SKM-1 treated with dmso at 0.1 percent for 144 hours (cell line): Measurements from ENCODE around the gene CHD6.

Experiments used
- DNase-seq: peaks from one replicate; lab custom pipeline; 2025; ENCODE audit not compliant: unreplicated experiment; lab: John Stamatoyannopoulos, UW

CHD6 gene

DNA sequence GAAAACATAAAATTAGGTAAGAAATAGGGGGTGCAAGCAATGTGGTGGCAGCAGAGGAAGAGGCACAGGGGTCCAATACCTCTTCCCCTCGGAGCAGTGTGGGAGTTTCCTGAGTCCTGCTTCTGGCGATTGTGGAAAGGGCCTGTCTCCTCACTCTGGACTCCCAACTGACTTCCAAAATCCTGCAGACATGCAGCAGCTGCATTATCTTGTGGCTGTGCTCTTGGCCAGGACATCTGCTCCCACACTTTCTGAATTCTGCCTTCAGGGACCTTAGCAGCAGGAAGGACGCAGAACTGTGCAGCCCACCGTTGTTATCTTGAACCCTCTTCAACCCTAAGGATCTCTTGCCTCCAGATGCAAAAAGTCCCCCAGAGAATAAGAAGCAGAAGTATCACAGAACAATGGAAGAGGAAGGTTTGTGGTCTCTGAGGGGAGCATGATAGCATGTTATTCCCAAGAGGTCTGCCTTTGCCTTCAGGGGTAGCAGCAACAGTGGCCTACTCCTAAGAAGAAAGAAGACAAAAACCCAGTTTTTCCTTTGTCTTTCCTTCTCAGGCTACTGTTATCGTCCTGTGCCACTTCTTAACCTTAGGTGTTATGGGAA is 149.1 kb downstream of the CHD6 start:
- no peak for DNase-seq

DNA sequence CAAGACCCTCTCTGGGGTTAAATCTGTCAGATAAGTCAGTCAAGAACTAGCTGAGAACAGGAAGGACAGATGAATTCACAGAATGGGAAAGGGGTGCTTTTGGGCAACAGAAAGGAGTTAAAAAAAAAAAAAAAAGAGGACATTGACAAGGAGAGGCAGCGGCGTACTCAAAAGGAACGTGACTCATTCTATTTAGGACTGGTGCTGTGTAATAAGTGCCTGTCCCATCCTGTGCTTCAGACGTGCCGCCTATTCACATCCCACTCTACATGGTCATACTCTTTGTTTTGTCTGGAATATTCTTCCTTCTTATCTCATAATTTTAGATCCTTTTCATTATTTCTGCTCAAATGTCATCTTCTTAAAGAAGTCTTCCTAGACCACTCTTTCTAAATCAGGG is 150.5 kb downstream of the CHD6 start:
- no peak for DNase-seq

DNA sequence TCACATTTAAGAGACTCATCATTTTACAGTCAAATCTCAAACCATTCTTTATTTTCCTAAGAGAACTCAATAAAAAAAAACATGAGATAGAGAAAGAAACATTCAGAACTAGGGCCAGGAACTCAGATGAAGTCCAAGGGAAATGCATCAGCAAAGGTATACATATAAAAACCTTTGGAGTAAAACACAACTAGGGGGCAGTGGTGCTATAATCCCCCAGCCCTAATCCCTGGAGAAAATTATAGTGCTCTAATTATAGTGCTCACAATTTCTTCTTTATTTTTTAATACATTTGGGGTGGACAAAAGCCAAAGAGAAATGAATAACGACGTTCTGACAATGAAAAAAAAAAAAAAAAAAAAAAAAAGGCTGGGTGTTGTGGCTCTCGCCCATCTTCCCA is 151.0 kb downstream of the CHD6 start:
- no peak for DNase-seq

DNA sequence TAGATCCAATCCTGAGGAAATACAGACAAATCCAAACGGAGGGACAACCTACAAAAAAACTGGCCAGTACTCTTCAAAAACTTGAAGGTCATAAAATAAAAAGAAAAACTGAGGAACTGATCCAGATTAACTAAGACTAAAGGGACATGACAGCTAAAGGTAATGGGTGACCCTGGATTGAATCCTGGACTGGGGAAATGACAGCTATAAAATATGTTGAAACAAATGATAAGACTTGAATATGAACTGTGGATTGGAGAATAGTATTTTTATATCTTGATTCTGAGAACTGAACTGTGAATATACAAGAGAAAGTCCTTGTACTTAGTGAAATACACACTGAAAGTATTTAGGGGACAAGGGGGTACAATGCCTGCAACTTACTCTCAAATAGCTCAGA is 154.6 kb downstream of the CHD6 start:
- no peak for DNase-seq

DNA sequence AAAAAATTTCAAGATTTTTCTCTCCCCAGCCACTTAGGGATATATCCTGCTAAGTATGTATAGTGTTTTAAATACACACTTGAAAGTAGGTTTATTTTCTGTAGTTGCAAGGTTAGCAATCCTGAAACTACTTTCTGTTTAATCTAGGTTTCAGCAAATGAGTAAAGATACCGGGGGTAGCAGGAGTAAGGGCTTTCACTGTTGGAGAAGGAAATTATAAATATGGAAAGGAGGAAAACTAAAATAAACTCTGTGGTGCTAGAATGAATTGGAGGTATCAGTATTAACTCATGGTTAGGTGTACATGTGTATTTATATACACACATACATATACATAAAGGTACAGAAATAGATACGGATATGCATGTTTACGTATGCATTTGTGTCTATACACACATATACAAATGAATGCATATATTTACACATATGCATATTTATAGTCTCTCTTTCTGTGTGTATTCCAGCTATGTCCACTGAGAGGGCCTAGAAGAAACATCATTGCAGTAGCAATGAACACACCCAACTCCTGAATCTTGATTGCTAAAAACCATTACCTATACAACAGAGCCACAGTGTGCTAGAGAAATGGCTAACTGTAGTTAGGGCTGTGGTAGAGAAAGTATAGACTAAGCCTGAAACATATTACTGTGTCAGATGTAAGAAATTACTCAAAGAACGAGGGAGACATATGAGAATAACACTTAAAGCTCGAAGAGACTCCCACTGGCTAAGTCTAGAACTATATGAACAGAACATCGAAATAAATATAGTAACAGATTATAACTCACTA is 155.6 kb downstream of the CHD6 start:
- DNase-seq: no peak

DNA sequence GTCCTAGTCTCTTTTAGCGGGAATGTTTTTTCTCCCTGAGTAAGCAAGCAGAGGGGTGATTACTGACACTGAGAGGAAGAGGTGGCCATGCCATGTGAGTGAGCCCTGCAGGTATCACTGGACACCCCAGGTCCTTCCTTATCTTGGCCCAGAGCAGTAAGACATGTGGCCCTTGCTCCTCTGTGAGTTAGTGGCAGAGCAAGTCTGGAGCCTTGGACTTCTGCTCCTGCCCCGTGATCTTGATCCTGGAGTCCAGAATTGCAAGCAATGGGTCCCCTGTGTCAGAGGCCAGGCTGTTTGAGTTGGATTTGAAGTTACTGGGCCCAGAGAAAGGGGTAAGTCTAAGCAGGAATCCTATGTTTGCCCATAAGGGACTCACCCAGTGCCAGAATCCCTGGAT is 159.4 kb downstream of the CHD6 start:
- no peak for DNase-seq

DNA sequence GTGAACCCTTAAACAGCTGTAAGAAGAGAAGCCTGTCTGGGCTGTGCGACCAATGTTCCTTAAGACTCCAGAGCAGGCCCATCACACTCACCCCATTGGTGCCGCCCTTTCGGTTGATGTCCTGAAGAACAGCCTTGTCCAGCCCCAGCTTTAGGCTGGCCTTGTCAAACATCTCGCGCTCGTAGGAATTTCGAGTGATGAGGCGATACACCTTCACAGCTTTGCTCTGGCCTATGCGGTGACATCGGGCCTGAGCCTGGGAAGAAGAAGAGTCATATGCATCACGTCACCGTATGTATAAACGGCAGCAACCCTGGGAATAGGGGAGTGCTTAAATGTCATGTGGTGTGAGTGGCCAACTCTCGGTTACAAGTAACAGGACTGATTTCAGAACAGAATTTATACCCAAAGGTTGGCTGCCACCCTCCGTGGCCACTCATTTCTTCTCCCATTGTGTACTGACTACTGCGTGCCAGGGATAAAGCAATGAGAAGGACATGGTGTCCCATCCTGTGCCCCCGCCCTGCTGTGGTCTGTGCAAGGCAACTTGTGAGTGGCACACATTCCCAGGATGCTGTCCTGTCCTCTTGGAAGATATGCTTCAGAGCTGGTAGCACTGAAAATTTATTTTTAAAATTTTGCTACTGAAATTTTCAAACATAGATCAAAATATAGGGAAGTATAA is 160.9 kb downstream of the CHD6 start:
- DNase-seq: no peak

DNA sequence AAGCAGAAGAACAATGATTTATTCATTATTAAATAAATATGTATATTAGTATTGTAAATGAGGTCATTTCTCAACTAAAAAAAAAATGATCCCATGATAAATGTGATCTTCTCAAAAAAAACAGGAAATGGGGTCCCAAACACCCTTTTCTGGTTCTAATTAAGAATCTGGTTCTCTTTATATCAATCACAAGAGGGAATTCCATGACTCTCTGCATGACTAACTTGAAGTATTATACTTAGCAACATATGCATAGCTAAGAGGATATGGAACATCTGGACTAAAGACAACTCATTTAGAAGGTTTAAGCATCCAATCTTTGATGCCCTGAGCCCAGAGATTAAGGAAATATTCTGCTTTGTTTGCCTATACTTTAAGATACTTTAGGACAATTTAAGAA is 161.8 kb downstream of the CHD6 start:
- DNase-seq: no peak

DNA sequence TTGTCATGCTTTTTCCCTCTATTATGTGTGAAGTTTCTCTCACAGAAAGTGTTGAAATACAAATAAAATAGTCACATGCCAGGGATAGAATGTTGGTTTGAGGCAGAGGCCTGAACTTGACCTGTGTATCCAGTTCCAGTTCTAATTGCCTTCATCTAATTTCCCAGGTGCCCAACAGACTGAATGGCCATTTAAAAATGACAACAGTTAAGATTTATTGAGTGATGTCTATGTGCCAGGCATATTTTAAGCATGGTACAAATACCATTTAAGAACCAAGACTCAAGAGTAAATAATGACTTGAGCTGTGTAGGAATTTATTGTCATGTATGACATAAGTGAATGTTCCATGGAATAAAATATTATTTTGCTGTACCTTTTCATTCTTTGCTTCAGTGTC is 163.9 kb downstream of the CHD6 start:
- DNase-seq: no peak

DNA sequence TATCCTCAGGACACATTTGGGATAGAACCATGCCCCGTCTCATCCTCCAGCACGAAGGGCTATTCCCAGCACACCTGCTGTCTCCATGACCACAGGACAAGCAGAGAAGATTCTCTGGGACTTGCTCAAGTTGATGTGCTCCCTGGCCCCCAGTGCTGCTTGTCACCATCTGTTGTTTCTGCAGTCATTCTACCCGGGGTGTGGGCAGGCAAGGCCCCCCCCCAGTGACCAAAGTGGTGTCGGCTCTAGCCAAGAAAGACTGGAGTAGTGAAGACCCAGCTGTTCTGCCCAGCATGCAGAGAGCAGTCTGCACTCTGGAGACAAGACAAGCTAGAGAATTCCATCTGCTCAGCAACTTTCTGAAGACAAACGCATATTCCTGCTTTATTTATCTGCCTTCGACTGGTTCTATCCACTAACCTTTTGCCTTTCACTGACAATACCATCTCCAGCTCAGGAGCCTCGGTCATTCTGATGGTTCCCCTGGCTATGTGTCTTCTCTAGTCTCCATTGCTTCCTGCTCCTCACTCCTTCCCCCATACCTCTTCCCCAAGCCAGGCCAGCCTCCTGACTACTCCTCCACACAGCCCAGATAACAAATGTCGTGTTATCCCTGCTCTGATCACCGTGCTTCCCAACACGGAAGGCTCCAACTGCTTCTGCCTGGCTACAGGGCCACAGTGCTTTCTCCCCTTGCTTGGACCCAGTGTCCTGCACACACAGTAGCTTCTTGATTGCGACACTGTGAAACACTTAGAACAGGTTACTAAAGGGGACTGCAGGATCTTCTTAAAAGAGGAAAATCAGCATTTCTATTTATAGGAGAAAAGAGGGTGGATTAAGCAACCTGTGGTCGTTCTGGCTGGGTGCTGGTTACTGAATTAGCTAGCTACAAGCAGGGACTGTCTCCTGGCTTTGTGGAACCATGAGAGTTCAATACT is 164.9 kb downstream of the CHD6 start:
- DNase-seq: peak; percentile 76

DNA sequence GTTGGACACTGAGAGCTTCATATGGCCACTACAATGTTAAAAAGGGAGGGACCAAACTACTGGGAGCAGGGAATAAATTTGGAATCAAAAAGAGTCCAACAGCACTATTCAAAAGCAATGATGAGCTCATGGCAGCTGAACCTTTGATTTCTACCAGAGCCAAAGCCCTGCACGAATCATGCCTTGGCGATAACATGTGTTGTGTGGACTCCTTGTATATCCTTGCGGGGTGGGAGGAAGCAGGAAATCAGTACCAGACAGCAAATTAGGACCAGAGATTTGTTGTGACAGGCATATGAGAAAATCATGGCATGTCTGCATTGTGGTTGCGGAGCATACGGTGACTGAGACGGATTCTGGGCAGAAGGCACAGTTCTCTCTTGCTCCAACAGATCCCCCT is 166.0 kb downstream of the CHD6 start:
- DNase-seq: no peak

DNA sequence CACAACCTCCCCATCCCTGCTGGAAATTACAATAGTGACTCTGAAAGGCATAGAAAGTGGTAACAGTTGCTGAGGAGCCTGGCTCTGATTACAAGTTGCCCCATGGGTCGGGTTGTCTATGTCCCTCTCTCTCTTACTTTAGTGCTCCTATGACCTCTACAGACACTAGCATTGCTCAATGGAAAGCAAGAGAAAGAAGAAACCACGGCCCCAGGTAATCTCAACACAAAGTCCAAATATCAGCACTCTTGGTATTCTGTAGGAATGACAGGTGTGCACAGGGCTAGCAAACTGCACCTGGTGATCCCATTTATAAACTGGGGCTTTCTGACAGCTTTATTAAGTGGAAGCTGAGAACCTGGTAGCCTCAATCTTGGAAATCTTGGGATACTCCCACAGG is 171.2 kb downstream of the CHD6 start:
- DNase-seq: no peak

DNA sequence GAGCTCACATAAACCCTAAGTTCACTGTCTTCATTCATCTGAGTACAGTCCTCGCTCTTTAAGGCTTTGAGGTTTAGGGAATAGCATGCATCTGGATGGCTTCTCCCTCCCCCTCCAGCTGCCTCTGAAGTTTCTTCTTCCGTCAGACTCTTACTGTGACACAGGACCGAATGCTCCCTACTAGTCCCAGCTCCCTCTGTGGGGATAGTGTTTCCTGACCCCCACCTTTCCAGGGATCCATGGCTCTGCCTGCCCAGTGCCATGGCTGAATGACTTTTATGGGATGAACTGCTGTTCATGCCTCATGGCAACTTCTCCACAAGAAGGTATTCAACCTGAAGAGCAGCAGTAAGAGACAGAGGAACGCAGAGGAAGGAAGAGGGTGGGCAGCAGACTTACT is 171.7 kb downstream of the CHD6 start:
- DNase-seq: no peak

DNA sequence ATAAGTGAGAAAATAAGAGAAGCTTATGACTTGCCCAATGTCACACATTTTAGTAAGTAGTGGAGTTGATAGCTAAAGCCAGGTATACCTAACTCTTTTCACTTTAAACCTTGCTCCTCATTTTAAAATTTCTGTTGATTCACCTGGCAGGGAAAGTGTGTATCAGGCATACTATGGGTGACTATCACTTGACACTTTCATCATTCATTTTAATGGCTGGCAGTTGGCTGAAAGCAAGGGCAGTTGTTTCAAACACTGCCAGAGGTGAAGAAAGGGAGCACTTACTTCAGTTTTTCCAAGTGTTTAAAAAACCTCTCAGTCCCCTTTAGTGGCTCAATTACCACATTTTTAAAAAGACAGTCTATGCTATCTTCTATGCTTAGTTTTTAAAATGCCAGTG is 173.4 kb downstream of the CHD6 start:
- no peak for DNase-seq

DNA sequence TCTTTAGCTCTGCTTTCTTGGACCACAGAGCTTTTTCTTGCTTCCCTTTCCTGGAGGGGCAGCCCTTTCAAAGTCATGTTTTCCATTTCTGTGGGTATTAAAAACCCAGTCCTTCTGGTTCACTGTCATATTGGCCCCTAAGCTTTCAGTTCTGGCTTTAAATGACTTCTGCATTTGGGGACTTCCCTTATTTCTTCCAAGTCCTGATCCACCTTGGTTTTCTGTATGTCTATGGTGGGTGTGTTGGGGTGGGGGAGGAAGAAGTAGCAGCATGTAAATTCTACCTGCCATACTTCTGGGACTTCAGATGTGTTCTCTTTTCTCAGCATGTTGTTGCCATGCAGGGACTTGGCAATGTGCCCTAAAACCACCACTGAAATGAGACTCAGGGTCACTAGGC is 174.5 kb downstream of the CHD6 start:
- DNase-seq: peak; percentile 69

DNA sequence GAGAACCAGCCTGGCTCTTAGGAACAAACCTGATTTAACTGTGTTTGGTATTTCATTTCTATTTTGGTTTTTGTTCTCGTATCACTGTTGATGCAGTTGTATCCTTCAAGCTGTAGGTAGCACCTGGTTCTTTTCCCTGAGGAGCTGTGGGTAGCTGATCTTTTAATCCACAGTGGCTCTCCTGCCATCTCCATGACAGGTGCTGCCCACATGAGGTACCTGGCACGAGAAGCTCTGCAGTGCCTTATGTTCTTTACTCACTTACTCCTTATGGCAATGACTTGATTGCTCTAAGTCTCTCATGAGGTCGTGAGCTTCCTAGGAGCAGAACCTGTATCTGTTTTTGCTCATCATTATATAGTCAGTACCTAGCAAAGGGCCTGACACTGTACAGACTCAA is 177.3 kb downstream of the CHD6 start:
- no peak for DNase-seq

DNA sequence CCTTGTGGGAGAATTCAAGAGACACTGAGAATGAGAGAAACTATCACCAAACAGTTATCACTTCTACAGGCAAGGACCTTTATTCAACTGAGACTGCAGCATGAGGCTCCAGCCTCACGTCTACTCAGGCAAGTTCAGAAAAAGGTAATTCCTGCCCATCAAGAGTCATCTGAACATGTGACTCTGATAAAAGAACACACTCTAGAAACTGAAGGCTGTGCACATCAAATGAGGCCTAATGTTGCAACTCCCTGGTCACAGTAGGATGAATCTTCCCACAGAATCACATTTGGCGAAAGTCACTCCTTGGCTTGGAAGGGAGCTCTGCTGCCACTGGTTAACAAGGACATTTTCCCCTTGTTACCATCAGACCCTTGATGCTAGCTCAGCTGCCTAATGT is 180.3 kb downstream of the CHD6 start:
- no peak for DNase-seq

DNA sequence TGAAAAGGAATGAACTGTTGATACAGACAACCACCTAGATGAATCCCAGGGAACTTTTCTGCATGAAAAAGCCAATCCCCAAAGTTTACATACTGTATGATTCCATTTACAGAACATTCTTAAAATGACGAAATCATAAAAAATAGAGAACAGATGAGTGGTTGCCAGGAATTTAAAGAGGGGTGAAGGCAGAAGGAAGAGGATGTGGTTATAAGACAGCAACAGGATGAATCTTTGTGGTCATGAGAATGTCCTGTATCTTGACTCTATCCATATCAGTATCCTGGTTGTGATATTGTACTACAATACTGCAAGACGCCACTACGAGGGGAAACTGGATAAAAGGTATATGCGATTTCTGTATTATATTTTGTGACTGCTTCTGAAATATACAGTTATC is 181.5 kb downstream of the CHD6 start:
- DNase-seq: peak; percentile 33

DNA sequence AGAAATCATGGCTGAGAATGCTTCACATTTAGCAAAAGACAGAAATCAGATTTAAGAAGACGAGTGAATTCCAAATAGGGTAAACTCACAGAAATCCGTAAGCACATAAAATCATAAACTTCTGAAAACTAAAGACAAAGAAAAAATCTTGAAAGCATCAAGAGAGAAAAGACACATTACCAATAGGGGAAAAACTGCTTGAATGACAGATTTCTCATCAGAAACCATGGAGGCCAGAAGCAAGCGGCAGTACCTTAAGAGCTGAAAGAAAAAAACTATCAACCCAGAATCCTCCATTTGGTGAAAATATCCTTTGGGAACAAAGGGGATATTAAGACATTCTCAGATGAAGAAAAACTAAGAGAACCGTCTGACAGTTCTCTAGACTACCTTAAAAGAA is 185.0 kb downstream of the CHD6 start:
- DNase-seq: no peak

DNA sequence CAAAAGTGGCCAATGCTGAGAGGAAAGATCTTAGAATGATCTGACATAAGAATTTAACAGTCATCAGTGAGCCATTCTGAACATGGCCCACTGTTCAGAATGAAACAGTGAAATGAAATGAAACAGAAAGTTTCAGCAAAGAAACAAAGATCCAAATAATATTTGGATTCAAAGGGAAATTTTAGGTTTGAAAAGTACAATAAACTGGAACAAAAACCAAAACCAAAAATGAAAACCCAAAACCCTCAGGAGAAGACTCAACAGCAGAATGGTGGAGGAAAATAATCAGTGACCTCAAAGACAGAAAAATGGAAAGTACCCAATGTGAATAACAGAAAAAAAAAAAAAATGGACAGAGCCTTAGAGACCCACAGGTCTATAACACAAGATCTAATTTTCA is 185.4 kb downstream of the CHD6 start:
- DNase-seq: no peak

DNA sequence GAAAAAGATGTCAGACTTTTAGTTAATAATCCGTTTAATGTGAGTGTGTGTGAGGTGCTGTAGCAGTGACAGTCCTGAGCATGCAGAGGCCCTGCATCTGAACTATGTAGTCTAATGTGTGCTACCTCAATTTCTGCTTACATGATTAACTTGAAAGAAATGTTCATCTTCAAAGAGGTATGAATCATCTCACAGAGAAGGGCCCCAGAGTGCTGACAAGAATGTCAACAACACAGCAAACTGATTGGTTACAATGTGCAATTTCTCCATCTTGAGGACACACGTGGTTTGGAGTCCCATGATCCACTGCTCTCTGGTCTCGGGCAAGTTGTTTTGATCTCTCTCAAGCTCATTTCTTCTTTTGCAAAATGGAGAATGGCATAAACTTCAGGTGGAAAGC is 189.9 kb downstream of the CHD6 start:
- no peak for DNase-seq
